AG09319 (cell line): Measurements from ENCODE around the gene SERTAD2.

ENCODE experiments used
- DNase-seq: peaks from one replicate; pipeline ENCODE4 v3.0.0-alpha.2; 2010; ENCODE audit warnings: low read depth; ENCODE audit errors: extremely low read depth
- TF ChIP-seq, protein P1 (sequence below): IDR thresholded peaks from 2 replicates; pipeline ENCODE4 v1.5.1; 2011; ENCODE audit warnings: low read depth, mild to moderate bottlenecking, inconsistent platforms, low read length, moderate library complexity

SERTAD2 gene

DNA sequence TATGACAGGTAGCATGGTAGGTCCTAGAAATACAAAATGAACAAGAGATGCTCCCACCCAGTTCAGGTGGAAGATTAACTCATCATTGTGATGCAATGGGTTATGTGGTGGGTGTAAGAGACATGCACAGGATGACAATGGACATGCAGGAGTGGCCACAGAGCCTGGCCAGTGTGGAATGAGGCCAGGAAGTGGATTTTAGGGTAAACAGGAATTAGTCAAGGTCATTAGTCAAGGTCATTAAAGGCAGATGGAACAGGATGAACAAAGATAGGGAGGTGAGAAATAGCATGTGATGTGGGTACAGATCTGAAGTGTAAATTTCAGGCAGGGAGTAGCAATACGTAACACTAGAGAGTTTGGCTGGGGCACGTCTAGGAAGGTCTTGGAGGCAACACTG, 15.6 kb upstream of the SERTAD2 start:
- TF ChIP-seq, protein P1, sequence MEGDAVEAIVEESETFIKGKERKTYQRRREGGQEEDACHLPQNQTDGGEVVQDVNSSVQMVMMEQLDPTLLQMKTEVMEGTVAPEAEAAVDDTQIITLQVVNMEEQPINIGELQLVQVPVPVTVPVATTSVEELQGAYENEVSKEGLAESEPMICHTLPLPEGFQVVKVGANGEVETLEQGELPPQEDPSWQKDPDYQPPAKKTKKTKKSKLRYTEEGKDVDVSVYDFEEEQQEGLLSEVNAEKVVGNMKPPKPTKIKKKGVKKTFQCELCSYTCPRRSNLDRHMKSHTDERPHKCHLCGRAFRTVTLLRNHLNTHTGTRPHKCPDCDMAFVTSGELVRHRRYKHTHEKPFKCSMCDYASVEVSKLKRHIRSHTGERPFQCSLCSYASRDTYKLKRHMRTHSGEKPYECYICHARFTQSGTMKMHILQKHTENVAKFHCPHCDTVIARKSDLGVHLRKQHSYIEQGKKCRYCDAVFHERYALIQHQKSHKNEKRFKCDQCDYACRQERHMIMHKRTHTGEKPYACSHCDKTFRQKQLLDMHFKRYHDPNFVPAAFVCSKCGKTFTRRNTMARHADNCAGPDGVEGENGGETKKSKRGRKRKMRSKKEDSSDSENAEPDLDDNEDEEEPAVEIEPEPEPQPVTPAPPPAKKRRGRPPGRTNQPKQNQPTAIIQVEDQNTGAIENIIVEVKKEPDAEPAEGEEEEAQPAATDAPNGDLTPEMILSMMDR, result no peak
- no peak for DNase-seq

DNA sequence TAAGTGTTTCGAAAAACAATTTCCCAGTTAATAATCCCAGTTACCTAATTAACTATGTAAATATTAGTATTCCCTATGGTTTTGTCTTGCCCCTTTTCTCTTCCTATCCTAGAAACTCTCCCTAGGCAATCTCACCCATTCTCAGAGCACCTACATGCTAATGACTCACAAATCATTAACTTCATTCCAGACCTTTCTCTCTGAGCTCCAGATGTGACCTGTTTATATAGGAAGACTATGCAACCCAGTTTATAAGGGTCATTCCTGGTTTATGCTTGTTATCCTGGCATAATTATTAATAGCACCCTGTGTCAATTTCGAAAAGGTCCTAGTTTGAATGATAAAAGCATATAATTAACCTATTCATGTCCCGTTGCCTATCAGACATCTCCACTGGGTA, 14.8 kb upstream of the SERTAD2 start:
- TF ChIP-seq, protein P1, result no peak
- DNase-seq, result no peak

DNA sequence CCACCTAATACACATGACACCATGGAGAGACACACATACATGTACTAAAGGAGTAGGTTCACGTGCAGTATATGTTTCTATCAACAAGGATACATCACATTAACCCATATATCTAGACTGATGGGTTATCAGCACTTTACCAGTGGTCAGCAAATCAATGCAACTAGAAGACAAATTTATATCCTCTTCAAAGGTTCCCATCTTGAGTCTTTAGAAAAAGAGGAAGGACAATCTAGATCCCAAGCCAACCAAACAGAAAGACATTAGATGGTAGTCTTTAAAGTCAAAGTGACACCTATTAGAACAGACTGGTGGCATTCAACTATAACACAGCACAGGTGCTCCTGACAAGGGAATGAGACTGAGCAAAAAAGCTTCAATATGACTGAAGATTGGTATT, 13.8 kb upstream of the SERTAD2 start:
- TF ChIP-seq, protein P1, result no peak
- no peak for DNase-seq

DNA sequence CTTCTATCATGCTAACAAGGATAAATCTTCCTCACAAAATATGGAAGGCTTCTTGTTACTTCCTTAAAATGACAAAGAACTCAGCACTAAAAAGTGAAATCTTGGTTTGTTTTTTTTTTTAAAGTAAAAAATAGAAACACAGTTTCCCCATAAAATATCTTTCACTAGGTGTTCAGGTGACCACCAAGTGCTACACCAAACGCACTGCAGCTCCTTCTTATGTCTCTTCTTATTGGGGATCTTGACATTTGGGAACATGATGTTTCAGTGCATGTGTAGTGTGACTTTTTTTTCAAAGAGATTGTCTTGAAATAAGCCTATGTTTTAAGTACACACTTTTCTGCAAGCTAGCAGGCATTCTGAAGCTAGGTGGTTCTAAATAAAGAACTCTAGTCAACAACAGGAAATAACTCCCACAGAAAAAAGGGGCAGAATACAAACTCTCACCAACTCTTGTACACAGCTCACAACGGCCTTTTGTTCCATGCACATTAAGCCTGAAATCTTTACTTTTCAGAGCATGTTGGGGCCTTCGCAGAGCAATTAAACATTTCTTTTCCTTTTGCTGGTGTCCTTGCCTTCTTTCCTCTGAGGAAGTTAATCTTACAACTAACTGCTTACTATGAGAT, 13.2 kb upstream of the SERTAD2 start:
- DNase-seq, result no peak

DNA sequence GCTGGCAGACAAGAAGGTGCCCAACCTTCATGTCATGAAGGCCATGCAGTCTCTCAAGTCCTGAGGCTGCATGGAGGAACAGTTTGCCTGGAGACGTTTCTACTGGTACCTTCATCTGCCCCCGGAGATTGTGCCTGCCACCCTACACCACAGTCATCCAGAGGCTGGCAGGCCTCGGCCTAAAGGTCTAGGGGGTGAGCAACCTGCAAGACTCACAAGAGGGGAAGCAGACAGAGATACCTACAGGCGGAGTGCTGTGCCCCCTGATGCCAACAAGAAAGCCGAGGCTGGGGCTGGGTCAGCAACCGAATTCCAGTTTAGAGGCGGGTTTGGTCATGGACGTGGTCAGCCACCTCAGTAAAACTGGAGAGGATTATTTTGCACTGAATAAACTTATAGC, 12.0 kb upstream of the SERTAD2 start:
- TF ChIP-seq, protein P1, result no peak
- no peak for DNase-seq

More for the DNA sequence above, 13.2 kb upstream of the SERTAD2 start:
- TF ChIP-seq, protein P1, result no peak

DNA sequence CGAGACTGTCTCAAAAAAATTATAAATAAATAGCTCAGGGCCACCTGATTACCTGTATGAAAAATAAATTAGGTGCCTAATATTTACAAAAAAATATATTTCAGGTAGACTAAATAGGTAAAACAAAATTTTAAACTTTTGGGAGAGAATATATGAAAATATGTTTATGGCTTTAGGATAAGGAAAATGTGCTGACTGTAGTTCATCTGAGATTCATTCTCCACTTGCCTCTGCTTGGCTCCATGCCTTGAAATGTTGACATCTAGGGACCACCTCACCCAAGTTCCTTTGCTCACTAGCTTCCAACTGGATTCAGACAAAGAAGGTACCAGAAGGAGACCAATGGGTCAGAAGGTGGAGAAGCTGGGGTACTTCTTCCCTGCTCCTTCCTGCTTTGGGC, 9.7 kb upstream of the SERTAD2 start:
- no peak for DNase-seq
- TF ChIP-seq, protein P1, result no peak

DNA sequence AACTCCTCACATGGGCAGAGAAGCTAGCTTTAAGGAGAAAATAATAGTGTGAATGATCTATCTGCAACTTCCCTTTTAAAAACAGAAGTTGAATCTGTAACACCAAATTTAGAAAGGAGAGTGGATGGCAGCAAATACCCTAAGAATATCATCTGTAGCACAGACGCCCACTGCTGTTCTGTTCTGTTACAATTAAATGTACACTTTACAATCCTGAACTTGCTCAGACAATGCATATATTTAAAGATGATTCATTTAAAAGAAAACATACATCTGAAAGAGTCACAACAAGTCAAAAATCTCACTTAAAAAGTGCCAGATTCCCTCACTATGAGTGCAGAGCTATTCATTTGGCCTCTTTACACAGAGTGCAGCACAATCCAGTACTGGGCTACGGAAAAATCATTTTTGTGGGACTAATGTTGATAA, 8.0 kb upstream of the SERTAD2 start:
- no peak for DNase-seq
- TF ChIP-seq, protein P1, result no peak
